ENCODE measurements around the gene MAF. TPM values are rescaled to one million over a fixed set of nuclear protein-coding genes. Genes with fewer than 3 reads are reported as not detected.

The MAF gene
- total RNA-seq, 1 experiment from 2014 or later, result 4.9 TPM

- no peaks in the 10 kb centered on the region for H3K4me1 Mint-ChIP-seq
- no peak overlapping the region for H3K4me2 ChIP-seq (ENCODE audit: insufficient read depth, insufficient read length, low read length)
- H3K79me1 ChIP-seq (ENCODE audit: insufficient read depth, low read depth, low read length, poor library complexity, severe bottlenecking), result no peaks in the 10 kb centered on the region
- no peak overlapping the region for H2BK15ac ChIP-seq (ENCODE audit: low read depth, low read length)
- no peaks in the 10 kb centered on the region for H3K4me1 ChIP-seq (ENCODE audit: insufficient read depth, low read length)
- no peak overlapping the region for H3K4me3 Mint-ChIP-seq
- no peak overlapping the region for H3K27ac ChIP-seq (ENCODE audit: insufficient read length, low read depth, low read length)
- peaks cover 0 to 4% (median 0%) of the 10 kb centered on the region in 3 experiments; a peak in 2 of 7 replicates for H3K36me3 Mint-ChIP-seq (ENCODE audit: insufficient read depth in 1 of 3, low read depth in 3 of 3)
- H4K5ac ChIP-seq (ENCODE audit: insufficient read length, low read depth, low read length), result no peak overlapping the region
- no peak overlapping the region for H3K18ac ChIP-seq (ENCODE audit: insufficient read length, low read depth, low read length)
- no peak overlapping the region for H3K9ac ChIP-seq (ENCODE audit: extremely low read depth, insufficient read length, low read length)
- no peak overlapping the region for H2BK12ac ChIP-seq (ENCODE audit: insufficient read length, low read depth, low read length)
- H2BK20ac ChIP-seq (ENCODE audit: low read depth, low read length, poor library complexity, severe bottlenecking), result no peak overlapping the region
- H3K9me3 Mint-ChIP-seq, result peaks cover 3 to 6% of the 10 kb centered on the region in 2 experiments; a peak in 2 of 5 replicates
- no peak overlapping the region for H3K4ac ChIP-seq (ENCODE audit: low read depth, low read length)
- no peak overlapping the region for H2BK5ac ChIP-seq (ENCODE audit: insufficient read length, low read length)
- no peak overlapping the region for H4K91ac ChIP-seq (ENCODE audit: insufficient read length, low read depth, low read length)
- H4K8ac ChIP-seq (replicated peaks; ENCODE audit: insufficient read length, low read depth, low read length), result no peak overlapping the region
- H3K27me3 ChIP-seq (ENCODE audit: insufficient read depth, low read length), result no peaks in the 10 kb centered on the region
- no peak for DNase-seq
- H3K27me3 Mint-ChIP-seq (ENCODE audit: low read depth), result peaks cover 5% of the 10 kb centered on the region
- H2AFZ ChIP-seq (ENCODE audit: low read length), result no peak overlapping the region
- no CpG with 5 or more reads among the region's 3 CpGs for WGBS (ENCODE audit: extremely low coverage, insufficient read length, low lambda C conversion rate)
- no peak overlapping the region for H3T11ph ChIP-seq (ENCODE audit: low read length)
- H2AK5ac ChIP-seq (ENCODE audit: insufficient read length, low read length), result no peak overlapping the region
- H3K23me2 ChIP-seq (ENCODE audit: insufficient read length, low read depth, low read length, poor library complexity, severe bottlenecking), result no peaks in the 10 kb centered on the region
- H4K20me1 ChIP-seq (ENCODE audit: control insufficient read depth, insufficient read depth, insufficient read length), result no peaks in the 10 kb centered on the region
- no peak overlapping the region for H2BK120ac ChIP-seq (ENCODE audit: low read depth, low read length, poor library complexity, severe bottlenecking)
- H3K9me3 ChIP-seq (ENCODE audit: control insufficient read depth, low read depth, low read length), result no peaks in the 10 kb centered on the region
- H3K23ac ChIP-seq (ENCODE audit: insufficient read length, low read depth, low read length), result no peak overlapping the region
- H3K14ac ChIP-seq (ENCODE audit: insufficient read depth, low read length), result no peak overlapping the region
- H3K79me2 ChIP-seq (ENCODE audit: insufficient read depth, low read length), result no peaks in the 10 kb centered on the region
- no peak for TF ChIP-seq CTCF (conservative IDR thresholded peaks at IDR 0.05)
- no peak overlapping the region for H3K56ac ChIP-seq (ENCODE audit: insufficient read length, low read depth, low read length)
- no peak overlapping the region for H3K27ac Mint-ChIP-seq
These were observed 43.1 kb downstream of the MAF start for GRCh38 chr16:79557421-79557820.
